GM12872 (cell line): ENCODE data around the gene ITM2C.

Experiments
- TF ChIP-seq, protein P1 (sequence below): IDR thresholded peaks from 3 replicates; pipeline ENCODE4 v1.5.1; 2011; ENCODE audit warnings: low read depth, mild to moderate bottlenecking, low read length, moderate library complexity; ENCODE audit not compliant: insufficient read depth

Gene ITM2C

DNA sequence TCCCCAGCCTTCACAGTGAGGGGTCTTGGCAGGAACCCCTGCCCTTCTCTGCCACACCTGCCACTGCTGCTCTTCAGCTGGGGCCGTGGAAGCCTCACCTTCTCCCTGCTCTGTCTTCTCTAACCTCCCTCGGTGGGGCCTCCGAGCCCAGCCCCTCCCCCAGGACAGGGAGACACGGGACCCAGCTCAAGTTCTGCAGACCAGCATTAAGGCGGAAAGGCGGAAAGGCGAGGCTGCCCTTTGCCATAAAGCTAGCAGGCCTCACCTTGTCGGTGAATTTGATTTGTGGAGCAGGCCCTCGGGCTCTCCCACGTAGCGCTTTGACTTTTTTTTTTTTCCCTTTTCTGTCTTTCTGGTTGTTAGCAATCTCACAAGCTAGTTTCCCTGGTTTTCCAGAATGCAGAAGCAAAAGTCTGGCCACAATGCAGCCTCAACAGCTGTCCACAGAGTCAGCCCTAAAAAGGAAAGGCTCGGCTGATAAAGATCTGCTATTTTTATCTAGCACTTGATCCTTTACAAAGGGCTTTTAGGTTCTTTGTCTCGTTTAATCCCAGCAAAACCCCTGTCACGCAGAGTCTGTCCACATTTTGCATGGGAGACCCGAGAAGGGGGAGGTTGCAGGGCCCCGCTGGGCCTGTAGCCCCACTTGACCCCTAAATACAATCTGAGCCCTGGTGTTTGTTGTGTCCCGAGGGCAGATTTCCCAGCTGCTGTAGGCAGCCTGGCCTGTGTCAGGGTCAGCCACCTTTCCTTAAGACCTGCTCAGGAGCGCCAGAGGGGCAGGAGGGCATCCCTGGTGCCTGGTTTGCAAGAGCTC lies 6.0 kb downstream of the ITM2C start:
- TF ChIP-seq, protein P1, sequence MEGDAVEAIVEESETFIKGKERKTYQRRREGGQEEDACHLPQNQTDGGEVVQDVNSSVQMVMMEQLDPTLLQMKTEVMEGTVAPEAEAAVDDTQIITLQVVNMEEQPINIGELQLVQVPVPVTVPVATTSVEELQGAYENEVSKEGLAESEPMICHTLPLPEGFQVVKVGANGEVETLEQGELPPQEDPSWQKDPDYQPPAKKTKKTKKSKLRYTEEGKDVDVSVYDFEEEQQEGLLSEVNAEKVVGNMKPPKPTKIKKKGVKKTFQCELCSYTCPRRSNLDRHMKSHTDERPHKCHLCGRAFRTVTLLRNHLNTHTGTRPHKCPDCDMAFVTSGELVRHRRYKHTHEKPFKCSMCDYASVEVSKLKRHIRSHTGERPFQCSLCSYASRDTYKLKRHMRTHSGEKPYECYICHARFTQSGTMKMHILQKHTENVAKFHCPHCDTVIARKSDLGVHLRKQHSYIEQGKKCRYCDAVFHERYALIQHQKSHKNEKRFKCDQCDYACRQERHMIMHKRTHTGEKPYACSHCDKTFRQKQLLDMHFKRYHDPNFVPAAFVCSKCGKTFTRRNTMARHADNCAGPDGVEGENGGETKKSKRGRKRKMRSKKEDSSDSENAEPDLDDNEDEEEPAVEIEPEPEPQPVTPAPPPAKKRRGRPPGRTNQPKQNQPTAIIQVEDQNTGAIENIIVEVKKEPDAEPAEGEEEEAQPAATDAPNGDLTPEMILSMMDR = no peak

DNA sequence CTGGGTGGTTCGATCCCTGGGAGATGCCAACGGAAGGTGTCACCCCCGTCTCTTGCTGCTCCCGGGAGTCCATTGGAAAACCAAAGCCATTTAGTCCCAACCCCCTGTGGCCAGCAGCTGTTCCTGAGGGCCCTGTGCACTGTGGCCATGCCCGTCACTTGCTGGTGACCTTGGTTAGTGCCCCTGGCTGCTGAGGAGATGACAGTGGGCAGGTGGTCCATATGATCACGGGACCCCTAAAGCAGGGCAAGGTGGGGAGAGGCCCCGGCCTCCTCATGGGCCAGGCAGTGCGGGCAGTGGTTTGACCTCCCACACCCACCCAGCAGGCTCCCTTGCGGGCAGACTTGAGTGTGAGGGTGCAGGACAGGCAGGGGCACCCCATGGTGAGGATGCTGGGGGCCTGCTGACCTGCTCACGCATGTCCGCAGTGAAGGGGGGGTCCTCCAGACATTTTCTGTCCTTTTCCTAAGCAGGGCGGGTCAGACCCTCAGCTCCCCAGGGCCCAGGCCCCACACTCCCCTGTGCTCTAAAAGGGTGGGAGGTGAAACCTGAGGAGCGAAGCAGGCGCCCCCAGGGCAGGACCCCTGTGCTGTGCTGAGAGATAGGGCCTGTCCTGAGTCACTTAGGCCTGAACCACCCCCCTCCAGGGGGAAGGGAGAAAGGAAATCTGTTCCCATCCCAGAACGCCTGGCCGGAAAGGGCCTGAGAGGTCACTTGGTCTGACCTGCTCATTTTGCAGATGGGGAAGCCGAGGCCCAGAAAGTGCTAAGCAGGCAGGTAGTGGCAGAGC lies 6.8 kb downstream of the ITM2C start:
- TF ChIP-seq, protein P1 = no peak

DNA sequence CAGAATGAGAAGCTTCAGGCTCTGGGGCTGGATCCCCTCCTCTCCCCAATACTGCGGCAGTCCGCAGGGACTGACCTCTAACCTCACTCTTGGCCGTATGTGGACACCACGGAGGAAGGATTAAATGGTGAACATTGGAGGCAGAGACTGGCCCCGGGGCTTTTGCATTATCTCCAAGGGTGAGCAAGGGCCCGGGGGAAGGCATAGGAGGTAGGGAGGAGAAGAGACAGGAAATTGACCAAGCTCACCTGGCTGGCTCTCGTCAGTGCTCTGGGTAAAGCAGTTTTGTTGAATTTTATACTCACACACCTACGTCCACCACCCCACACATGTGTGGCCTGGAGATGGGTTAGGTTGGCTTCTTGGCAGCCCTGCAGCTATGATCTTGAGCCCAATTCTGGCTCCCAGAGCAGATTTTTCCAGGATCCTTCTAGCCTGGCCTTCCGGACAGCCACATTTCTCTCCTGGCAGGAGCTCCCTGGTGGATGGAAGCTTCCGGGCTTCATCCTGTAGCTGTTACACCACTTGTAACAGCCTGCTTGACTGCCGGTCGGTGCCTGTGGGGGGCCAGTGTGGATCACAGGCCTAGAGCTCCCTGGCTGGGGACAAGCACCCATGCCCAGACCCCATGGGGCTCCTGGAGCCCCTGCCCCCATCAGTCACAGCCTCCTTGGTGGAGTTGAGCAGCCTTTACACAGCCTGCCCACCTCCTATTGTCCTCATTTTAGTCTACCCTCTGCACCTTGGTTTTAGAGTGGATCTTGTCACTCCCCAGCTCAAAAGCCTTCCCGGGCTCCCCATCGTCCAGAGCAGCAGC lies 7.6 kb downstream of the ITM2C start:
- TF ChIP-seq, protein P1 = no peak

DNA sequence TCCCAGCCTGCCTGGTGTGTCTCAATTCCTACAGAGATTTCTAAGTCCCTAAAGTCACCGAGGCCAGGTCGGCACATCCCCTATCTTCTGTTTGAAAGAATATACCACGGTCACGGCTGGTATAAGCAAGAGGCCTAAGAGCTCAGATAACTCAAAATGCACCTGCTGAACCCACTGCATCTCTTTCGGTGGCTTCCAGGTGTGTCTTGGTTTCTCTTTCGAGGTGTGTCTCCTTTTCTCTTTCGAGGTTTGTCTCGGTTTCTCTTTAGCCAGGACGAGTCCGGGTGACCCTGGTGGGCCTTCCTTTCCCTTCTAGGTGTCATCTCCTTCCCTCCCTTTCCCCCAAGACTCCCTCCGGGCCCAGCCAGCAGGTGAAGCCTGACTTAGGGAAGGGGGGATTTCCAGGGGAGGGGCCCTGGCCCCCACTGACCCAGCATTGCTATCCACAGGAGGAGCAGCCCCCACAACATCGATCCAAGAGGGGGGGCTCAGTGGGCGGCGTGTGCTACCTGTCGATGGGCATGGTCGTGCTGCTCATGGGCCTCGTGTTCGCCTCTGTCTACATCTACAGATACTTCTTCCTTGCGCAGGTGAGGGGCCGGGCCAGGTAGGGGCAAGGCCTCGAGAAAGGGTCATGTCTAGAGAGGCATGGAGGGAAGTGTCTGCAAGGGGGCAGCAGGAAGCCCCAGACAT lies 8.4 kb downstream of the ITM2C start:
- TF ChIP-seq, protein P1 = no peak

DNA sequence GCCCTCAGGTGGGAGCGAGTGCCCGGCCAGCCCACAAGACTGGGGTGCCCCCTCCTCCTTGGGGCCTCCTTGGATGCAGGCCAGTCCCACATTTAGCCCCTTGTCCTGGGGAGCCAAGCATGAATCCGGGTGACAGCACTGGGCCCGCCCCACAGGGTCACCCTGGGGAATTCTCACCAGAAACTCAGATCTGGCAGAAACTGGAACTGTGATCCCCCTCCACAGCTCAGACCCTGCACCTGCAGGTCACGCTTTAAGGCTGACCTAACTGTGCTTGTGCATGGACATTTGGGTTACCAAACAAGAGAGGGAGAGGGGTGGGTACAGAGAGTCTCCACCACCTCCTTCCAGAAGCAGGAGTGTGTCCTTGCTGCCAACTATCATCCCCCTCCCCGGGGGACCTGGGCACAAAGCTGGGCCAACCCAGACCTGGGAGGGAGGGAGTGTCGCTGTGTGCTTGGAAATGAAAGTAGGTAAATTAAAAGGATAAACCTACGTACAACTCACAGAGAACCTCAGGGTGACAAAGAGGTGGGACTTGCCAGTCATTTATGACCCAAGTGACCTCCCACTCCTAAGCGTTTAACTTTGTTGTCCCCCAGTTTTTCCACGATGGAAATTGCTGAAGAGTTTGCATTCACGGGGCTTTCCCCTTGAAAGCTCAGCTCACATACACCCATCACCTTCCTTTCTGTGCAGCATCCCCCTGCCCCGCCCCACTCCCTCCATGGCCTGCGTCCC lies 9.1 kb downstream of the ITM2C start:
- TF ChIP-seq, protein P1 = no peak

DNA sequence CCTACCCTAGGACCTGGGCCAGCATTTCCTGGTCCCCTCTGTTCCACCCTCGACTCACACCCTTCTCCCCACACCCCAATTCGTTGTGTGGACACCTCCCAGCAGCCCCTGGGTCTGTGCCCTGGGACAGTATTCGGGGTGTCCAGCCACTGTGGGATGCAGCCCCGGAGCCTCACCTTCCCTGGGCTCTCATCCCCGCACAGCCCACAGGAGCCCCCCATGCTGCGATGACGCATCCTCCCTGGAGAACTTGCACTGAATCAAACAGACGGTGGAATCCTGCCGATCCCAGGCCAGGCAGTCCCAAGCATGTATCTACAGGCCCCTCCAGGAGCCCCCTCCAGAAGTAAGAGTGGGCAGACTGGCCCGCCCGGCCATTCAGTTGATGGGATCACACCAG lies 9.7 kb downstream of the ITM2C start:
- TF ChIP-seq, protein P1 = no peak
